Coronary artery (tissue), 2 donors: Measurements from ENCODE around the gene PHB1.

ENCODE experiments used
- DNase-seq: peaks from one replicate; pipeline ENCODE4 v3.0.0-alpha.2; 2017; ENCODE audit warnings: low spot score
- H3K27ac ChIP-seq, 2 donors: fragments of 200-600 bp; sonication (generic); one replicate each; pipeline ENCODE4 v1.5.1; 2016 to 2019
- H3K4me3 ChIP-seq: fragments of 200-600 bp; sonication (generic); 2 replicates; pipeline ENCODE4 v1.5.1; 2016; ENCODE audit warnings: mild to moderate bottlenecking, moderate library complexity
- TF ChIP-seq, protein P1 (sequence below): fragments of 200-600 bp; sonication (generic); IDR thresholded peaks from one replicate; pipeline ENCODE4 v1.5.1; 2019; ENCODE audit warnings: antibody characterized with exemption

PHB1 gene

DNA sequence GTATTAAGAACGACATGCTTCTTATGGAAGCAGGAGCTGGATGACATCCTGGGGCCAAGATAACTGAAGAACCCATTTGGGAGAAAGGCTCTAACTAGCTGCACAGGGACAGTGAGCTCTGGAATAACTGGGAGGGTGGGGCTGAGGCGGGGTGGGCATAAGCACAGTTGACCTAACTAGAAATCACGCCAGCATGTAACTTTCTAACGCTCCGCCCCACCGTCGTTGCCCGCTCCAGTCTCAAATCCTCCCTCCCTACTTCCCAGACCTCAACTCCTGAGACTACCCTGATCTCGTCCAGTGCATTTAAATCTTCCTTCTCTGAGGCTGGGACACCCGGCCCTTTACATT lies 436 bp downstream of the PHB1 start:
- DNase-seq, result no peak
- Histone ChIP-seq H3K4me3 (peak overlapping the region; percentile 82), H3K27ac (peak overlapping the region in 1 of 2 donors; percentile 36)
- TF ChIP-seq, protein P1, sequence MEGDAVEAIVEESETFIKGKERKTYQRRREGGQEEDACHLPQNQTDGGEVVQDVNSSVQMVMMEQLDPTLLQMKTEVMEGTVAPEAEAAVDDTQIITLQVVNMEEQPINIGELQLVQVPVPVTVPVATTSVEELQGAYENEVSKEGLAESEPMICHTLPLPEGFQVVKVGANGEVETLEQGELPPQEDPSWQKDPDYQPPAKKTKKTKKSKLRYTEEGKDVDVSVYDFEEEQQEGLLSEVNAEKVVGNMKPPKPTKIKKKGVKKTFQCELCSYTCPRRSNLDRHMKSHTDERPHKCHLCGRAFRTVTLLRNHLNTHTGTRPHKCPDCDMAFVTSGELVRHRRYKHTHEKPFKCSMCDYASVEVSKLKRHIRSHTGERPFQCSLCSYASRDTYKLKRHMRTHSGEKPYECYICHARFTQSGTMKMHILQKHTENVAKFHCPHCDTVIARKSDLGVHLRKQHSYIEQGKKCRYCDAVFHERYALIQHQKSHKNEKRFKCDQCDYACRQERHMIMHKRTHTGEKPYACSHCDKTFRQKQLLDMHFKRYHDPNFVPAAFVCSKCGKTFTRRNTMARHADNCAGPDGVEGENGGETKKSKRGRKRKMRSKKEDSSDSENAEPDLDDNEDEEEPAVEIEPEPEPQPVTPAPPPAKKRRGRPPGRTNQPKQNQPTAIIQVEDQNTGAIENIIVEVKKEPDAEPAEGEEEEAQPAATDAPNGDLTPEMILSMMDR, result no peak

DNA sequence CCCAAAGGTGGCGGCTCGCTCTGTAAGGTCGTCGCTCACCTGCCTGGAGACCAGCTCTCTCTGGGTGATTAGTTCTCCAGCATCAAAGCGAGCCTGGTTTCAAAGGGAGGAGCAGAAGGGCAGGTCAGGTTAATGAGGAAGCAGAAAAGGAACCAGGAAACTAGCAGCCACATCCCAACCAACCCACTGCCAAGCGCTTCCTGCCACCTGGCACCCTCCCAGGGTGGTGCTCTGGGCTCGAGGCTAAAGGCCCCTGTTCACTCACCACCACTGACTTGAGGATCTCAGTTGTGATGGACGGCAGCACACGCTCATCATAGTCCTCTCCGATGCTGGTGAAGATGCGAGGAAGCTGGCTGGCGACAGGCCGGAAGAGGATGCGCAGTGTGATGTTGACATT lies 5.6 kb downstream of the PHB1 start:
- TF ChIP-seq, protein P1, result no peak
- H3K27ac ChIP-seq, result no peak overlapping the region

DNA sequence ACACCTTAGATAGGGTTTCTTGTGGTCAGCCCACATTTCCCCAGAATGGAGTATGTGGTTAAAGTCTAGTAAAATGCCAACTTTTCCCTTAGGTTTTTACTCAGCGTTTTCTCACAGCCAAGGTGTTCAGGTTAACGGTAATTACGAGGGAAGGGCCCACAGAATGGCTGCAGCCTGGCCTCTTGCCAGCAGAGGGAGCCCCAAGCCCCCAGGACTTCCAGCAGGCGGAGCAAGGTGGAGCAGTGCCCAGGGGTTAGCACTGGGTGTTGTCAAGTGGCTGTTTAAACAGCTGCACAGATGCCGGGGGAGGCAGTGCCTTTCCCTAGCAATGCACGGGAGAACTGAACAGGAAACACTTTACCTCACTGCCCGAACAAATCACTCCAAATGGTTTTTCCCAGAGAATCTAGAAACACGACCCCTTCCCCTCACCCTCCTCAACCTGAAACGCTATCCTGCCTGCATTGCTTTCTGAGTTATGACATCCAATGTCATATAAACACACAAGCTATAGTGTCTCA lies 6.6 kb downstream of the PHB1 start:
- TF ChIP-seq, protein P1, result peak; percentile 46
- H3K4me3 ChIP-seq, result no peak overlapping the region
- H3K27ac ChIP-seq, result no peak overlapping the region
- no peak for DNase-seq

More for the DNA sequence above, 5.6 kb downstream of the PHB1 start:
- no peak for DNase-seq
- no peak overlapping the region for H3K4me3 ChIP-seq

DNA sequence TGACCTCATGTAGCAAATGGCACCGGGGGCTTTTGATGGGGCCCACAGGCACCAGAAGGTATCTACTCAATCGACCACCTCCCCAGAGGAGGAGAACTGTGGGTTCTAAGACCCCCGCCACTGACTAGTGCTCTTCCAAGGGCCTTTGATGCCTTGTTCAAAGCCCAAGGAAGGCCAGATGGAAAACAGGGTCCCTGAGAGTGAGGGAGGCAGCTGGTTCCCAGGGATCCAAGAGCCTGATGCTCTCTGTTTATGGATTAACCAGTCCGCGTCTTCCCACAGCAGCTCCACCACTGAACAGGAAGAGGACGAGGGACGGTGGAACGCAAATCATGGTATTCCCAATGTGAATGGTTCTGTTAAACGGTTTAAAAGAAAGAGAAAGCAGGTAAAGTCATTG lies 7.6 kb downstream of the PHB1 start:
- Histone ChIP-seq H3K27ac (no peak overlapping the region), H3K4me3 (no peak overlapping the region)
- TF ChIP-seq, protein P1, result no peak
- DNase-seq, result no peak

DNA sequence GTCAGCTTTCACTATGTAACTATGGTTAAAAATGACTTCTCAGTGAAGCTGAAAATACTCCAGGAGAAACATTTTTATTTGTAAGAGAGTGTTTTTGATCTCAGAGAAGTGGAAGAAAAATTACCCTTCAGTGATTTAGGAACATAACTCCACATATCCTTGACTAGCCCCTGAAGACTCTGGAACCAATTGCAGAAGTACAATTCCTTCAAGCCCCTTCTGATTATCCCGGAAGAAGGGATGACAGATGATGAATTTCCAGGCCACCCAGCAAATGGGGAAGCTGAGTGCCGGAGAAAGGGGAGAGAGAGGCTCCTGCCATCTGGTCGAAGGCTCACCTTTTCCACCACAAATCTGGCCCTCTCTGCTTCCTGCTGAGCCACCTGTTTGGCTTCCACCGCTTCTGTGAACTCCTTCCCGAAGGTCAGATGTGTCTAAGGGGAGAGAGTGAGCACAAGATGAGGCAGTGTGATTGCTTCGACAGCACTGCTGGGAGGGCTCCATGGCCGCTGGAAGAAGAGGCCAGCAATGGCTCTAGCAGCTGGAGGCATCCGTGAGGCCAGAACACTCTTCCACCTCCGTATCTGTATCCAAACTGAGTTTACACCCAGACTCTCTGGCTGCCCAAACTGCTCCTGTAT lies 8.1 kb downstream of the PHB1 start:
- Histone ChIP-seq H3K27ac (no peak overlapping the region), H3K4me3 (no peak overlapping the region)
- TF ChIP-seq, protein P1, result no peak
- DNase-seq, result no peak

DNA sequence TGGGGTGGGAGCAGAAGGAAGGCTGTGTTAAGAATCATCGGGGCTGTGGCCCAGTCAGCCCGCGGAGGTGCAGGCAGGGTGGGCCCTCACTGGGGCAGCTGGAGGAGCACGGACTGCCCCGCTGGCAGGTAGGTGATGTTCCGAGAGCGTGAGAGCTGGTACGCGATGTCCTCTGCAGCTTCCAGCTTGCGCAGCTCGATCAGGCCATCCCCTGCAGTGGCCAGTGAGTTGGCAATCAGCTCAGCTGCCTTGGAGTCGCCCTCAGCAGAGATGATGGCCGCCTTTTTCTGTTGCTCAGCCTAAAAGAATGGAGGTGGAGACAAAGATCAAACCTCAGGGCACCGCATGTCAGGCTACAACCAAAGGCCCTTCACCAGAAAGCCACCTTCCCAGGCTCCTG lies 9.8 kb downstream of the PHB1 start:
- no peak overlapping the region for H3K4me3 ChIP-seq
- TF ChIP-seq, protein P1, result no peak
- H3K27ac ChIP-seq, result no peak overlapping the region
- DNase-seq, result no peak

DNA sequence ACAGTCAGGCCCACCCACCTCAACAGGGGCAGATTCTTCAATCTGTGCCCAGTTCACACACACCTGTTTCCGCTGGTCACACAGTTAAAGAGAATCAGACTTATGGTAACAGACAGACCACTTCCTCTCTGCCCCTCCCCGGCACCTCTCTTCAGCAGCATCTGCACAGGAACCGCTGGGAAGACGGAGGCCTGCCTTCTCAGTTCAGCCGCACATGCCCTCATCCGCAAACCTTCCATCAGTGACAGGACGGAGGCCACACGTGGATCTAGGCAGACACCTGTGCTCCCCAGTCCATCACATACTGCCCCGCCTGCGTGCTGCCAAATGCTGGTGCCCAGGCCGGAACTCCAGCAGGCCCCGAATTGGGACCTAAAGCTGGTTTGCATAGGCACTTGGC lies 10.3 kb downstream of the PHB1 start:
- no peak for DNase-seq
- no peak overlapping the region for H3K4me3 ChIP-seq
- TF ChIP-seq, protein P1, result no peak
- no peak overlapping the region for H3K27ac ChIP-seq
